ENCODE data around the gene GFPT2.

DNA sequence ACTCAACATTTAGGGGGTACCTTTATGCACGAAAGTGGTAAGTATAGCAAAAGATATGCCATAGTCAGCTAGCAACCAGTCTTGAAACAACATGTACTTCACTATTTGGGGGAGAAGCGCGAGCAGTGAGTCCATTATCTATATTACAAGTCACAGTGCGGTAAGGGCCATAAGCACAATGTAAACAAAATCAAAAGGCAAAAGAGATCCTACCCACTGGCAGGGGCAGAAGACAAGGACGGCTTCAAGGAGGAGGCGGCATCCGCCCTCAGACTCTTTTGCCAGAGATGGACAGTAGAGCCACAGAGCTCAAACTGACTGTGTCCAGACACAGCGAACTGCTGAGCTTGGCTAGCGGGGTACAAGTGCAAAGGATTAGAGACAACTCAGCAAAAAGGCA is 70.9 kb downstream of the GFPT2 start:
- TF ChIP-seq CBX8 (IDR thresholded peaks at IDR 0.05; ENCODE audit: borderline replicate concordance, low read depth, low read length) (no peak), SP1 (IDR thresholded peaks at IDR 0.05; ENCODE audit: low read depth, low read length) (no peak), SIX5 (IDR thresholded peaks at IDR 0.05; ENCODE audit: low read depth, low read length) (no peak), SAP30 (IDR thresholded peaks at IDR 0.05; ENCODE audit: insufficient read depth, insufficient replicate concordance, low read length) (no peak), TAF1 (IDR thresholded peaks at IDR 0.05; ENCODE audit: low read depth, low read length) (no peak)
- TF ChIP-seq, protein P1, sequence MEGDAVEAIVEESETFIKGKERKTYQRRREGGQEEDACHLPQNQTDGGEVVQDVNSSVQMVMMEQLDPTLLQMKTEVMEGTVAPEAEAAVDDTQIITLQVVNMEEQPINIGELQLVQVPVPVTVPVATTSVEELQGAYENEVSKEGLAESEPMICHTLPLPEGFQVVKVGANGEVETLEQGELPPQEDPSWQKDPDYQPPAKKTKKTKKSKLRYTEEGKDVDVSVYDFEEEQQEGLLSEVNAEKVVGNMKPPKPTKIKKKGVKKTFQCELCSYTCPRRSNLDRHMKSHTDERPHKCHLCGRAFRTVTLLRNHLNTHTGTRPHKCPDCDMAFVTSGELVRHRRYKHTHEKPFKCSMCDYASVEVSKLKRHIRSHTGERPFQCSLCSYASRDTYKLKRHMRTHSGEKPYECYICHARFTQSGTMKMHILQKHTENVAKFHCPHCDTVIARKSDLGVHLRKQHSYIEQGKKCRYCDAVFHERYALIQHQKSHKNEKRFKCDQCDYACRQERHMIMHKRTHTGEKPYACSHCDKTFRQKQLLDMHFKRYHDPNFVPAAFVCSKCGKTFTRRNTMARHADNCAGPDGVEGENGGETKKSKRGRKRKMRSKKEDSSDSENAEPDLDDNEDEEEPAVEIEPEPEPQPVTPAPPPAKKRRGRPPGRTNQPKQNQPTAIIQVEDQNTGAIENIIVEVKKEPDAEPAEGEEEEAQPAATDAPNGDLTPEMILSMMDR (IDR thresholded peaks at IDR 0.05; ENCODE audit: control extremely low read depth in 1 of 3, insufficient read depth in 1 of 3, low read depth in 1 of 3, low read length in 3 of 3): no peak

All from H1 (cell line).